Keratinocyte (primary cell): ENCODE measurements around the gene EFCAB6. TPM values are rescaled to one million over a fixed set of nuclear protein-coding genes. Genes with fewer than 3 reads are reported as not detected.

Experiments
- DNase-seq: peaks from one replicate; pipeline ENCODE4 v3.0.0-alpha.2; 2011; ENCODE audit warnings: low read depth, missing footprints, low spot score
- FAIRE-seq: peaks from 2 replicates; lab custom pipeline; 2011; peaks lifted over from hg19 to GRCh38; lab: Jason Lieb, UNC
- H2AFZ ChIP-seq: 2 replicates; pipeline ENCODE4 v1.6.0; 2012; ENCODE audit warnings: low read length, control low read depth, inconsistent platforms; ENCODE audit not compliant: control insufficient read depth
- H3K27ac ChIP-seq: 2 replicates; pipeline ENCODE4 v1.5.1; 2011; ENCODE audit warnings: low read length; ENCODE audit not compliant: control insufficient read depth, insufficient read depth
- H3K27me3 ChIP-seq: 3 replicates; pipeline ENCODE4 v1.6.0; 2011; ENCODE audit warnings: low read length; ENCODE audit not compliant: control insufficient read depth, insufficient read depth; ENCODE audit errors: extremely low read depth
- H3K36me3 ChIP-seq, 2 experiments: 2 replicates in 1 of 2; 3 replicates in 1 of 2; pipeline ENCODE4 v1.5.1; 2011; ENCODE audit warnings: low read length in 2 of 2, mild to moderate bottlenecking in 1 of 2; ENCODE audit not compliant: control insufficient read depth in 2 of 2, insufficient read depth in 2 of 2; ENCODE audit errors: extremely low read depth in 1 of 2
- H3K4me1 ChIP-seq: 3 replicates; pipeline ENCODE4 v1.5.1; 2011; ENCODE audit warnings: low read length; ENCODE audit not compliant: control insufficient read depth, insufficient read depth; ENCODE audit errors: extremely low read depth
- H3K4me2 ChIP-seq: 3 replicates; pipeline ENCODE4 v1.6.0; 2011; ENCODE audit warnings: low read depth, low read length; ENCODE audit not compliant: control insufficient read depth, insufficient read depth; ENCODE audit errors: extremely low read depth
- H3K4me3 ChIP-seq, 3 experiments: fragments of 200-600 bp in 1 of 3; sonication (generic) in 1 of 3; 2 replicates in 2 of 3; 3 replicates in 1 of 3; pipeline ENCODE4 v1.5.1; 2011 to 2016; ENCODE audit warnings: low read length in 3 of 3, mild to moderate bottlenecking in 3 of 3, control low read depth in 2 of 3, inconsistent platforms in 1 of 3, low read depth in 1 of 3, mixed read lengths in 1 of 3, mixed run types in 1 of 3, moderate library complexity in 1 of 3; ENCODE audit not compliant: control insufficient read depth in 2 of 3, insufficient read depth in 2 of 3; ENCODE audit errors: extremely low read depth in 1 of 3
- H3K79me2 ChIP-seq: 2 replicates; pipeline ENCODE4 v1.6.0; 2012; ENCODE audit warnings: low read length; ENCODE audit not compliant: control insufficient read depth, insufficient read depth
- H3K9ac ChIP-seq: 3 replicates; pipeline ENCODE4 v1.6.0; 2011; ENCODE audit warnings: low read length; ENCODE audit not compliant: control insufficient read depth, insufficient read depth; ENCODE audit errors: extremely low read depth
- H3K9me1 ChIP-seq: 3 replicates; pipeline ENCODE4 v1.6.0; 2011; ENCODE audit warnings: low read length; ENCODE audit not compliant: control insufficient read depth, insufficient read depth; ENCODE audit errors: extremely low read depth
- H3K9me3 ChIP-seq: 2 replicates; pipeline ENCODE4 v1.5.1; 2012; ENCODE audit warnings: low read depth, low read length; ENCODE audit not compliant: control insufficient read depth
- H4K20me1 ChIP-seq: 3 replicates; pipeline ENCODE4 v1.6.0; 2011; ENCODE audit warnings: low read length; ENCODE audit not compliant: control insufficient read depth, insufficient read depth; ENCODE audit errors: extremely low read depth
- EZH2 ChIP-seq: IDR thresholded peaks from one replicate; pipeline ENCODE4 v1.6.1; 2012; ENCODE audit warnings: inconsistent platforms, mild to moderate bottlenecking, low read length, moderate library complexity
- dilution Hi-C: fragments of 300-500 bp; cut with MboI; formaldehyde crosslinking; loops from one replicate; pipeline ENCODE4 v1.7.0; 2020; ENCODE audit warnings: low sequenced_read_pairs; ENCODE audit not compliant: extremely low pct_ligation_motif_present
- polyA plus RNA-seq, 5 experiments: library from polyadenylated mRNA; depleted of rRNA in 3 of 5; stranded (reverse) in 3 of 5; stranded (forward) in 1 of 5; unstranded in 1 of 5; fragments of >200 nt; gene quantifications; 1 replicate in 1 of 5; 2 replicates in 3 of 5; 3 replicates in 1 of 5; pipeline versions ENCODE4 v1.2.1 to v1.2.3, GENCODE V29; 2011 to 2012; ENCODE audit warnings: missing spikeins in 2 of 5, low read depth in 1 of 5, low replicate concordance in 1 of 5
- TF ChIP-seq, protein P1 (sequence below), 3 experiments: IDR thresholded peaks in 1 of 3; conservative IDR thresholded peaks in 1 of 3; optimal IDR thresholded peaks in 1 of 3; 2 replicates in 2 of 3; 3 replicates in 1 of 3; pipeline versions ENCODE3 to v1.5.1; 2011; ENCODE audit warnings: low read length in 3 of 3, mild to moderate bottlenecking in 3 of 3, moderate library complexity in 2 of 3, control low read depth in 1 of 3, inconsistent platforms in 1 of 3; ENCODE audit not compliant: insufficient read depth in 2 of 3; ENCODE audit errors: extremely low read depth in 1 of 3

EFCAB6 gene
- polyA plus RNA-seq, 1 donor (not counting 4 experiments of a cell fraction or from before 2014, with no cell fraction given), result 0.18 TPM

DNA sequence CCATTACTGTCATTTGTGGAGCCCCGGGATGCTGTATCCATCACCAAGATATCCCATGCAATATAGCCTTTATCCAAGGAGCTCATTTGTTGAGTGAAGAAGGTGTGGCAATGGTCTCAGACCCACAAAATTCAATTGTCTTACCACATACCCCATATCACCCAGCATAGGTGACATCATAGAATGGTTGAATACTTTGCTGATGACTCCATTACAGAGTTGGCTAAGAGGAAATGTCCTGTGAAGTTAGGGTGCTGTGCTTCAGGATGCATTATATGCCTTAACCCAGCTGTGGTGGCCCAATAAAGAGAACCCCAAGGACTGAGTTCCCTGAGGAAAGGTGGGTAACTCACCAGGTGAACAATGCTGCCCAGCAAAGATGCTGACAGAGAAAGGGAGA lies 113.7 kb downstream of the EFCAB6 start:
- no peak overlapping the region for H3K4me3 ChIP-seq

DNA sequence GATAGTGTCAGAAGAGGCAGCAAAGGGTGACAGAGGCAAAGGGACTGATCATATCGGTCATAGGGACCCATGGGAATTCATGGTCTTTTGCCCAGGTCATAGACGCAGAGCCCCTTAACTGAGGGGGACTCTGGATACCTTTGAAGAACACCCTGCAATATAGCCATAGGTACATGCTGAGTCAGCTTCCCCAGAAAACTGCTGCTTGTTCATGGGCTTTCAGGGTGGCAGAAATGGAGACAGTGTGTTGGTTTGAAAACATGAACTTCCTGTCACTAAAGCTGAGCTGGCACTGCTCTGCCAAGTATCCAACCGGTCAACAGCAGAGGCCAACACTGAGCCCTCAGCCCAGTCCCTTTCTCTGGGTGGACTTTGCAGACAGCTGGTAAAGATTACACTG lies 114.2 kb downstream of the EFCAB6 start:
- FAIRE-seq (no peak), DNase-seq (no peak)
- H3K4me1 ChIP-seq, result no peaks in the 10 kb centered on the region
- no peaks in the 10 kb centered on the region for H3K9me1 ChIP-seq
- no peaks in the 10 kb centered on the region for H4K20me1 ChIP-seq
- H3K36me3 ChIP-seq, result no peaks in the 10 kb centered on the region
- H3K79me2 ChIP-seq, result no peaks in the 10 kb centered on the region
- H3K4me3 ChIP-seq, result no peak overlapping the region
- no peak overlapping the region for H3K27ac ChIP-seq
- no peaks in the 10 kb centered on the region for H3K27me3 ChIP-seq
- no peaks in the 10 kb centered on the region for H3K9me3 ChIP-seq
- no peak overlapping the region for H3K9ac ChIP-seq
- dilution Hi-C loops, result no loop called here
- H2AFZ ChIP-seq, result no peak overlapping the region
- H3K4me2 ChIP-seq, result no peak overlapping the region
- TF ChIP-seq, protein P1, sequence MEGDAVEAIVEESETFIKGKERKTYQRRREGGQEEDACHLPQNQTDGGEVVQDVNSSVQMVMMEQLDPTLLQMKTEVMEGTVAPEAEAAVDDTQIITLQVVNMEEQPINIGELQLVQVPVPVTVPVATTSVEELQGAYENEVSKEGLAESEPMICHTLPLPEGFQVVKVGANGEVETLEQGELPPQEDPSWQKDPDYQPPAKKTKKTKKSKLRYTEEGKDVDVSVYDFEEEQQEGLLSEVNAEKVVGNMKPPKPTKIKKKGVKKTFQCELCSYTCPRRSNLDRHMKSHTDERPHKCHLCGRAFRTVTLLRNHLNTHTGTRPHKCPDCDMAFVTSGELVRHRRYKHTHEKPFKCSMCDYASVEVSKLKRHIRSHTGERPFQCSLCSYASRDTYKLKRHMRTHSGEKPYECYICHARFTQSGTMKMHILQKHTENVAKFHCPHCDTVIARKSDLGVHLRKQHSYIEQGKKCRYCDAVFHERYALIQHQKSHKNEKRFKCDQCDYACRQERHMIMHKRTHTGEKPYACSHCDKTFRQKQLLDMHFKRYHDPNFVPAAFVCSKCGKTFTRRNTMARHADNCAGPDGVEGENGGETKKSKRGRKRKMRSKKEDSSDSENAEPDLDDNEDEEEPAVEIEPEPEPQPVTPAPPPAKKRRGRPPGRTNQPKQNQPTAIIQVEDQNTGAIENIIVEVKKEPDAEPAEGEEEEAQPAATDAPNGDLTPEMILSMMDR (optimal IDR thresholded peaks at IDR 0.05 in 1 of 3, IDR thresholded peaks at IDR 0.05 in 1 of 3, conservative IDR thresholded peaks at IDR 0.05 in 1 of 3; ENCODE audit: extremely low read depth in 1 of 3, insufficient read depth in 2 of 3, low read length in 3 of 3), result no peak
- no peak for TF ChIP-seq EZH2

More for the DNA sequence above, 113.7 kb downstream of the EFCAB6 start:
- Histone ChIP-seq H3K9me3 (no peaks in the 10 kb centered on the region), H3K4me2 (no peak overlapping the region), H3K27me3 (no peaks in the 10 kb centered on the region), H3K79me2 (no peaks in the 10 kb centered on the region), H3K9me1 (no peaks in the 10 kb centered on the region), H3K27ac (no peak overlapping the region), H4K20me1 (no peaks in the 10 kb centered on the region), H3K9ac (no peak overlapping the region), H3K36me3 (no peaks in the 10 kb centered on the region), H2AFZ (no peak overlapping the region), H3K4me1 (no peaks in the 10 kb centered on the region)
- dilution Hi-C loops, result no loop called here
- no peak for DNase-seq
- no peak for FAIRE-seq
- TF ChIP-seq, protein P1 (optimal IDR thresholded peaks at IDR 0.05 in 1 of 3, IDR thresholded peaks at IDR 0.05 in 1 of 3, conservative IDR thresholded peaks at IDR 0.05 in 1 of 3; ENCODE audit: extremely low read depth in 1 of 3, insufficient read depth in 2 of 3, low read length in 3 of 3), result no peak
- no peak for TF ChIP-seq EZH2
